Measurements from ENCODE around the gene GFRA1.

GRCh38 chr10:116113721-116114501 is 159.1 kb downstream of the GFRA1 start:
- TF ChIP-seq CTCF (IDR thresholded peaks at IDR 0.05), result no peak
- TF ChIP-seq POLR2A (IDR thresholded peaks at IDR 0.05), result no peak
